Neural cell (in vitro differentiated cells): ENCODE results near the gene ZNF726. TPM values are rescaled to one million over a fixed set of nuclear protein-coding genes. Genes with fewer than 3 reads are reported as not detected.
"Not testable (repeated sequence)": the region's sequence is repeated elsewhere in the genome, so short reads cannot be mapped to it uniquely, and the experiment has no call there.

Source experiments
- H2AFZ ChIP-seq: fragments of 200-600, 300-800 bp; sonication (generic), shearing (Covaris generic); 2 replicates; pipeline ENCODE4 v1.6.0; 2014; ENCODE audit warnings: low read depth, mild to moderate bottlenecking, antibody characterized with exemption, low read length, moderate library complexity
- H3F3A ChIP-seq: fragments of 200-600 bp; shearing (Covaris generic); 2 replicates; pipeline ENCODE4 v1.6.1; 2016; ENCODE audit warnings: mild to moderate bottlenecking, moderate library complexity, mixed read lengths, antibody characterized with exemption, low read length; ENCODE audit not compliant: insufficient read depth, poor library complexity, severe bottlenecking
- H3K27ac ChIP-seq: fragments of 200-600, 300-800 bp; sonication (generic), shearing (Covaris generic); 2 replicates; pipeline ENCODE4 v1.5.1; 2014; ENCODE audit warnings: mild to moderate bottlenecking, low read length, moderate library complexity
- H3K27me3 ChIP-seq: fragments of 300-800, 200-600 bp; sonication (generic), shearing (Covaris generic); 2 replicates; pipeline ENCODE4 v1.6.0; 2014; ENCODE audit warnings: mild to moderate bottlenecking, low read depth, low read length, moderate library complexity; ENCODE audit not compliant: insufficient read depth
- H3K36me3 ChIP-seq: fragments of 300-800, 200-600 bp; sonication (generic), shearing (Covaris generic); 2 replicates; pipeline ENCODE4 v1.5.1; 2014; ENCODE audit warnings: mild to moderate bottlenecking, antibody characterized with exemption, low read length, moderate library complexity; ENCODE audit not compliant: insufficient read depth
- H3K4me2 ChIP-seq: fragments of 300-800, 200-600 bp; sonication (generic), shearing (Covaris generic); 2 replicates; pipeline ENCODE4 v1.6.0; 2014; ENCODE audit warnings: mild to moderate bottlenecking, low read length
- H3K4me3 ChIP-seq: fragments of 300-800, 200-600 bp; sonication (generic), shearing (Covaris generic); 2 replicates; pipeline ENCODE4 v1.5.1; 2014; ENCODE audit warnings: mild to moderate bottlenecking, low read length, moderate library complexity
- H3K79me2 ChIP-seq: fragments of 200-600 bp; shearing (Covaris generic); replicated peaks from 2 replicates; pipeline ENCODE4 v1.6.0; 2014; ENCODE audit warnings: mild to moderate bottlenecking, low read length, moderate library complexity; ENCODE audit not compliant: insufficient read depth
- H3K9ac ChIP-seq: fragments of 300-800, 200-600 bp; sonication (generic), shearing (Covaris generic); 2 replicates; pipeline ENCODE4 v1.6.1; 2016; ENCODE audit warnings: mild to moderate bottlenecking, low read length, mixed read lengths
- H3K9me2 ChIP-seq: fragments of 200-600 bp; shearing (Covaris generic); 2 replicates; pipeline ENCODE4 v1.6.1; 2016; ENCODE audit warnings: mild to moderate bottlenecking, low read length, mixed read lengths; ENCODE audit not compliant: insufficient read depth
- H3K9me3 ChIP-seq: fragments of 200-600, 300-800 bp; sonication (generic), shearing (Covaris generic); 2 replicates; pipeline ENCODE4 v1.6.1; 2016; ENCODE audit warnings: mild to moderate bottlenecking, mixed run types, low read length, moderate library complexity, mixed read lengths
- H4K20me1 ChIP-seq: fragments of 200-600 bp; shearing (Covaris generic); 2 replicates; pipeline ENCODE4 v1.6.1; 2016; ENCODE audit warnings: mild to moderate bottlenecking, mixed run types; ENCODE audit not compliant: insufficient read depth
- EP300 ChIP-seq: fragments of 450-650 bp; conservative IDR thresholded peaks from 2 replicates; pipeline ENCODE4 v1.6.1; 2014; ENCODE audit warnings: antibody characterized with exemption, mild to moderate bottlenecking, moderate library complexity; ENCODE audit not compliant: poor library complexity, severe bottlenecking
- EZH2 ChIP-seq: fragments of 200-600, 300-800 bp; shearing (Covaris generic), sonication (generic); IDR thresholded peaks from 2 replicates; pipeline ENCODE4 v1.6.1; 2014; ENCODE audit warnings: antibody characterized with exemption, low read length, borderline replicate concordance, mild to moderate bottlenecking; ENCODE audit not compliant: insufficient read depth, poor library complexity, severe bottlenecking
- MXI1 ChIP-seq: fragments of 450-650 bp; conservative IDR thresholded peaks from 2 replicates; pipeline ENCODE4 v1.6.1; 2014; ENCODE audit warnings: antibody characterized with exemption, mild to moderate bottlenecking; ENCODE audit not compliant: poor library complexity, severe bottlenecking
- POLR2AphosphoS5 ChIP-seq: IDR thresholded peaks from 2 replicates; pipeline ENCODE4 v1.6.1; 2012
- RAD21 ChIP-seq: fragments of 450-650 bp; conservative IDR thresholded peaks from 2 replicates; pipeline ENCODE4 v1.6.1; 2014; ENCODE audit warnings: antibody characterized with exemption, mild to moderate bottlenecking, moderate library complexity
- SMC3 ChIP-seq: fragments of 450-650 bp; conservative IDR thresholded peaks from 2 replicates; pipeline ENCODE4 v1.6.1; 2014; ENCODE audit warnings: antibody characterized with exemption, mild to moderate bottlenecking, moderate library complexity; ENCODE audit not compliant: poor library complexity
- TAF1 ChIP-seq: IDR thresholded peaks from 2 replicates; pipeline ENCODE4 v1.6.1; 2012; ENCODE audit warnings: low read depth
- polyA plus RNA-seq: library from polyadenylated mRNA; depleted of rRNA; stranded (reverse); fragments of >200 nt; gene quantifications from 2 replicates; pipeline ENCODE4 v1.2.3, GENCODE V29; 2014
- TF ChIP-seq, protein P1 (sequence below): fragments of 450-650 bp; IDR thresholded peaks from 2 replicates; pipeline ENCODE4 v1.5.1; 2014; ENCODE audit warnings: antibody characterized with exemption, mild to moderate bottlenecking, moderate library complexity; ENCODE audit not compliant: poor library complexity, severe bottlenecking
- TF ChIP-seq, protein P2 (sequence below): IDR thresholded peaks from 2 replicates; pipeline ENCODE4 v1.6.1; 2012; ENCODE audit warnings: borderline replicate concordance

Gene ZNF726
- polyA plus RNA-seq, 1 donor from 2014 or later: not detected

- not testable (repeated sequence) for H3K27me3 ChIP-seq, H3K79me2 ChIP-seq
Measured at GRCh38 chr19:23963881-23964280, 49.2 kb downstream of the ZNF726 start.

GRCh38 chr19:23964334-23964733 is 49.6 kb downstream of the ZNF726 start:
- H3K9me2 ChIP-seq, H3K27me3 ChIP-seq, H3K9me3 ChIP-seq, H3K4me2 ChIP-seq, H4K20me1 ChIP-seq, H3K9ac ChIP-seq, H3K27ac ChIP-seq, H2AFZ ChIP-seq, H3K4me3 ChIP-seq, H3K36me3 ChIP-seq, H3F3A ChIP-seq, H3K79me2 ChIP-seq: not testable (repeated sequence)

More at GRCh38 chr19:23963881-23964280, 49.2 kb downstream of the ZNF726 start:
- H3K9me3 ChIP-seq, H4K20me1 ChIP-seq, H3K4me3 ChIP-seq, H3K4me2 ChIP-seq, H2AFZ ChIP-seq, H3F3A ChIP-seq, H3K9ac ChIP-seq, H3K27ac ChIP-seq, H3K9me2 ChIP-seq, H3K36me3 ChIP-seq: not testable (repeated sequence)

DNA sequence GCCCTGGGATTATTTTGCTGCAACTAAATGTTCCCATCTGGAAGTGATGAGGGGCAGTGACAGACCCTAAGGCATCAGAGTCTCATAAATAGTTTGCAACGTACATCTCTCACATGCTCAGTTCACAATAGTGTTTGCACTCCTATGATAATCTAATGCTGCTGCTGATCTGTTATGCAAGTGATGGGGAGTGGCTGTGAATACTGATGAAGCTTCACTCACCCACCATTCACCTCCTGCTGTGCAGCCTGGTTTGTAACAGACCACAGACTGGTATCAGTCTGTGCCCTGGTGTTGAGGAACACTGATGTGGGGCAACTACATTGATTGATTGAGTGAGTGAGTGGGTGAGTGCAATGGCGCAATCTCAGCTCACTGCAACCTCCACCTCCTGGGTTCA is 54.9 kb downstream of the ZNF726 start:
- Histone ChIP-seq H3K4me3 (no peak overlapping the region), H2AFZ (no peak overlapping the region), H3K9me3 (peaks cover 3% of the 10 kb centered on the region), H3K36me3 (no peaks in the 10 kb centered on the region), H3K9ac (no peak overlapping the region), H3K4me2 (no peak overlapping the region), H3F3A (no peaks in the 10 kb centered on the region), H3K9me2 (no peaks in the 10 kb centered on the region), H3K79me2 (no peaks in the 10 kb centered on the region), H3K27me3 (no peaks in the 10 kb centered on the region), H4K20me1 (no peaks in the 10 kb centered on the region), H3K27ac (no peak overlapping the region)
- TF ChIP-seq TAF1 (no peak), EZH2 (no peak), MXI1 (no peak), RAD21 (no peak), POLR2AphosphoS5 (no peak), EP300 (no peak), SMC3 (no peak)
- TF ChIP-seq, protein P1, sequence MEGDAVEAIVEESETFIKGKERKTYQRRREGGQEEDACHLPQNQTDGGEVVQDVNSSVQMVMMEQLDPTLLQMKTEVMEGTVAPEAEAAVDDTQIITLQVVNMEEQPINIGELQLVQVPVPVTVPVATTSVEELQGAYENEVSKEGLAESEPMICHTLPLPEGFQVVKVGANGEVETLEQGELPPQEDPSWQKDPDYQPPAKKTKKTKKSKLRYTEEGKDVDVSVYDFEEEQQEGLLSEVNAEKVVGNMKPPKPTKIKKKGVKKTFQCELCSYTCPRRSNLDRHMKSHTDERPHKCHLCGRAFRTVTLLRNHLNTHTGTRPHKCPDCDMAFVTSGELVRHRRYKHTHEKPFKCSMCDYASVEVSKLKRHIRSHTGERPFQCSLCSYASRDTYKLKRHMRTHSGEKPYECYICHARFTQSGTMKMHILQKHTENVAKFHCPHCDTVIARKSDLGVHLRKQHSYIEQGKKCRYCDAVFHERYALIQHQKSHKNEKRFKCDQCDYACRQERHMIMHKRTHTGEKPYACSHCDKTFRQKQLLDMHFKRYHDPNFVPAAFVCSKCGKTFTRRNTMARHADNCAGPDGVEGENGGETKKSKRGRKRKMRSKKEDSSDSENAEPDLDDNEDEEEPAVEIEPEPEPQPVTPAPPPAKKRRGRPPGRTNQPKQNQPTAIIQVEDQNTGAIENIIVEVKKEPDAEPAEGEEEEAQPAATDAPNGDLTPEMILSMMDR: no peak
- TF ChIP-seq, protein P2, sequence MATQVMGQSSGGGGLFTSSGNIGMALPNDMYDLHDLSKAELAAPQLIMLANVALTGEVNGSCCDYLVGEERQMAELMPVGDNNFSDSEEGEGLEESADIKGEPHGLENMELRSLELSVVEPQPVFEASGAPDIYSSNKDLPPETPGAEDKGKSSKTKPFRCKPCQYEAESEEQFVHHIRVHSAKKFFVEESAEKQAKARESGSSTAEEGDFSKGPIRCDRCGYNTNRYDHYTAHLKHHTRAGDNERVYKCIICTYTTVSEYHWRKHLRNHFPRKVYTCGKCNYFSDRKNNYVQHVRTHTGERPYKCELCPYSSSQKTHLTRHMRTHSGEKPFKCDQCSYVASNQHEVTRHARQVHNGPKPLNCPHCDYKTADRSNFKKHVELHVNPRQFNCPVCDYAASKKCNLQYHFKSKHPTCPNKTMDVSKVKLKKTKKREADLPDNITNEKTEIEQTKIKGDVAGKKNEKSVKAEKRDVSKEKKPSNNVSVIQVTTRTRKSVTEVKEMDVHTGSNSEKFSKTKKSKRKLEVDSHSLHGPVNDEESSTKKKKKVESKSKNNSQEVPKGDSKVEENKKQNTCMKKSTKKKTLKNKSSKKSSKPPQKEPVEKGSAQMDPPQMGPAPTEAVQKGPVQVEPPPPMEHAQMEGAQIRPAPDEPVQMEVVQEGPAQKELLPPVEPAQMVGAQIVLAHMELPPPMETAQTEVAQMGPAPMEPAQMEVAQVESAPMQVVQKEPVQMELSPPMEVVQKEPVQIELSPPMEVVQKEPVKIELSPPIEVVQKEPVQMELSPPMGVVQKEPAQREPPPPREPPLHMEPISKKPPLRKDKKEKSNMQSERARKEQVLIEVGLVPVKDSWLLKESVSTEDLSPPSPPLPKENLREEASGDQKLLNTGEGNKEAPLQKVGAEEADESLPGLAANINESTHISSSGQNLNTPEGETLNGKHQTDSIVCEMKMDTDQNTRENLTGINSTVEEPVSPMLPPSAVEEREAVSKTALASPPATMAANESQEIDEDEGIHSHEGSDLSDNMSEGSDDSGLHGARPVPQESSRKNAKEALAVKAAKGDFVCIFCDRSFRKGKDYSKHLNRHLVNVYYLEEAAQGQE: no peak
